ENCODE data around the gene HAS3. TPM values are rescaled to one million over a fixed set of nuclear protein-coding genes. Genes with fewer than 3 reads are reported as not detected.

The HAS3 gene
- total and polyA plus RNA-seq, 2 donors, result 0.09 to 0.89 TPM

GRCh38 chr16:69166946-69167930, 61.8 kb downstream of the HAS3 start:
- H3K36me3 ChIP-seq (ENCODE audit: control insufficient read depth in 2 of 2, insufficient read depth in 2 of 2, low read length in 1 of 2), result peaks cover 24 to 63% of the 10 kb centered on the region in 2 donors
- WGBS, result 94% methylated on average over 7 of the region's 7 CpGs
- H3K27ac ChIP-seq (ENCODE audit: low read depth in 1 of 2, low read length in 1 of 2), result no peak overlapping the region
- no peak overlapping the region for H3K4me3 ChIP-seq (ENCODE audit: low read length in 2 of 2)
- peaks cover 0 to 5% of the 10 kb centered on the region in 2 donors for H3K4me1 ChIP-seq (ENCODE audit: control insufficient read depth in 2 of 2, insufficient read depth in 2 of 2, low read length in 2 of 2)
- DNase-seq (ENCODE audit: low read depth in 6 of 9, low spot score in 9 of 9), result no peak
- no peaks in the 10 kb centered on the region for H3K9me3 ChIP-seq (ENCODE audit: control insufficient read depth in 2 of 2, insufficient read depth in 1 of 2, low read length in 1 of 2)
- no peaks in the 10 kb centered on the region for H3K27me3 ChIP-seq (ENCODE audit: control insufficient read depth in 2 of 2, insufficient read depth in 1 of 2, low read length in 1 of 2)

Other genes starting within 250 kb of the HAS3 start
- gene CHTF8, start 26.9 kb downstream of the HAS3 start, total RNA-seq, result 35.3 TPM
- gene CHTF8, start 26.9 kb downstream of the HAS3 start, polyA plus RNA-seq, result 64.4 TPM
- 18.5 TPM for gene UTP4, start 27.0 kb downstream of the HAS3 start, total RNA-seq
- gene UTP4, start 27.0 kb downstream of the HAS3 start, polyA plus RNA-seq, result 19.4 TPM
- gene SNTB2, start 81.5 kb downstream of the HAS3 start, total RNA-seq, result 7.2 TPM
- 11.2 TPM for gene SNTB2, start 81.5 kb downstream of the HAS3 start, polyA plus RNA-seq
- 15.1 TPM for gene VPS4A, start 205.7 kb downstream of the HAS3 start, total RNA-seq
- gene VPS4A, start 205.7 kb downstream of the HAS3 start, polyA plus RNA-seq, result 28.4 TPM
- gene PDF, start 224.9 kb downstream of the HAS3 start, total RNA-seq, result 9.8 TPM
- gene PDF, start 224.9 kb downstream of the HAS3 start, polyA plus RNA-seq, result 2.1 TPM
- 21.4 TPM for gene COG8, start 233.9 kb downstream of the HAS3 start, total RNA-seq
- gene COG8, start 233.9 kb downstream of the HAS3 start, polyA plus RNA-seq, result 20.5 TPM
- 23.1 TPM for gene NIP7, start 234.1 kb downstream of the HAS3 start, total RNA-seq
- 23.5 TPM for gene NIP7, start 234.1 kb downstream of the HAS3 start, polyA plus RNA-seq
- 0.14 TPM for gene TMED6, start 246.1 kb downstream of the HAS3 start, total RNA-seq
- 1.2 TPM for gene TMED6, start 246.1 kb downstream of the HAS3 start, polyA plus RNA-seq

Measured in thymus (tissue), 11 donors.